Testis (tissue), 2 donors: Measurements from ENCODE around the gene ITPR2.

Experiments used
- CTCF ChIP-seq, 3 experiments: fragments of 450-650 bp in 2 of 3; fragments of 200-600 bp in 1 of 3; sonication (generic) in 1 of 3; IDR thresholded peaks; one replicate each; pipeline ENCODE4 v1.5.1; 2016 to 2019; ENCODE audit warnings: antibody characterized with exemption in 3 of 3, mild to moderate bottlenecking in 2 of 3, moderate library complexity in 1 of 3
- POLR2A ChIP-seq: fragments of 450-650 bp; IDR thresholded peaks from one replicate; pipeline ENCODE4 v1.6.1; 2017; ENCODE audit warnings: antibody characterized with exemption, mild to moderate bottlenecking, moderate library complexity

- TF ChIP-seq CTCF (IDR thresholded peaks at IDR 0.05) (no peak), POLR2A (no peak)
These were observed 223.0 kb downstream of the ITPR2 start for GRCh38 chr12:26609986-26610385.
